ENCODE measurements around the gene TCTN2. TPM values are rescaled to one million over a fixed set of nuclear protein-coding genes. Genes with fewer than 3 reads are reported as not detected.

Gene TCTN2
- total and polyA plus RNA-seq, 2 donors (not counting 1 experiment from before 2014, with no cell fraction given), result 8.5 to 22.8 TPM

GRCh38 chr12:123720141-123720814, 49.4 kb downstream of the TCTN2 start:
- H3K27me3 ChIP-seq (replicated peaks in 1 of 4; ENCODE audit: control extremely low read depth in 1 of 4, control insufficient read depth in 3 of 4, insufficient read depth in 4 of 4, low read length in 3 of 4), result no peaks in the 10 kb centered on the region
- H3K4me1 ChIP-seq (ENCODE audit: control insufficient read depth in 2 of 2, insufficient read depth in 2 of 2, low read length in 2 of 2), result peaks cover 7 to 19% of the 10 kb centered on the region in 2 donors
- no peaks in the 10 kb centered on the region for H3K9me3 Mint-ChIP-seq (ENCODE audit: insufficient read depth)
- H3K4me1 Mint-ChIP-seq, result peaks cover 16% of the 10 kb centered on the region
- peaks cover 3 to 33% of the 10 kb centered on the region in 2 experiments for H3K36me3 ChIP-seq (replicated peaks in 1 of 2; ENCODE audit: control extremely low read depth in 1 of 2, control insufficient read depth in 1 of 2, extremely low read depth in 1 of 2, insufficient read depth in 2 of 2, low read length in 1 of 2)
- H4K20me1 ChIP-seq (ENCODE audit: control insufficient read depth, insufficient read depth, low read length, poor library complexity, severe bottlenecking), result no peaks in the 10 kb centered on the region
- ChIA-PET POLR2A (no interaction called here), CTCF (no interaction called here)
- no peak overlapping the region for H3K4me3 Mint-ChIP-seq
- no peak for ATAC-seq (ENCODE audit: low read depth)
- 83% methylated on average over 3 of the region's 5 CpGs for WGBS (ENCODE audit: insufficient coverage)
- no peak overlapping the region for H3K4me2 ChIP-seq (replicated peaks; ENCODE audit: low read depth, low read length, poor library complexity, severe bottlenecking)
- no peak overlapping the region for H3K27ac ChIP-seq (ENCODE audit: low read length in 2 of 2)
- DNase-seq, result no peak
- no peak overlapping the region for H3K4me3 ChIP-seq (ENCODE audit: control extremely low read depth in 1 of 5, extremely low read depth in 1 of 5, insufficient read depth in 1 of 5, low read depth in 2 of 5, low read length in 4 of 5)
- no peak overlapping the region for H3K9ac ChIP-seq (ENCODE audit: low read length)
- no peak overlapping the region for H2AFZ ChIP-seq (ENCODE audit: insufficient read depth, low read depth, low read length, poor library complexity, severe bottlenecking)
- intact Hi-C loops (cut with micrococcal nuclease), result no loop called here
- TF ChIP-seq EZH2 (IDR thresholded peaks at IDR 0.05; ENCODE audit: borderline replicate concordance, insufficient read depth, low read depth, low read length, poor library complexity, severe bottlenecking), result no peak
- TF ChIP-seq, protein P1, sequence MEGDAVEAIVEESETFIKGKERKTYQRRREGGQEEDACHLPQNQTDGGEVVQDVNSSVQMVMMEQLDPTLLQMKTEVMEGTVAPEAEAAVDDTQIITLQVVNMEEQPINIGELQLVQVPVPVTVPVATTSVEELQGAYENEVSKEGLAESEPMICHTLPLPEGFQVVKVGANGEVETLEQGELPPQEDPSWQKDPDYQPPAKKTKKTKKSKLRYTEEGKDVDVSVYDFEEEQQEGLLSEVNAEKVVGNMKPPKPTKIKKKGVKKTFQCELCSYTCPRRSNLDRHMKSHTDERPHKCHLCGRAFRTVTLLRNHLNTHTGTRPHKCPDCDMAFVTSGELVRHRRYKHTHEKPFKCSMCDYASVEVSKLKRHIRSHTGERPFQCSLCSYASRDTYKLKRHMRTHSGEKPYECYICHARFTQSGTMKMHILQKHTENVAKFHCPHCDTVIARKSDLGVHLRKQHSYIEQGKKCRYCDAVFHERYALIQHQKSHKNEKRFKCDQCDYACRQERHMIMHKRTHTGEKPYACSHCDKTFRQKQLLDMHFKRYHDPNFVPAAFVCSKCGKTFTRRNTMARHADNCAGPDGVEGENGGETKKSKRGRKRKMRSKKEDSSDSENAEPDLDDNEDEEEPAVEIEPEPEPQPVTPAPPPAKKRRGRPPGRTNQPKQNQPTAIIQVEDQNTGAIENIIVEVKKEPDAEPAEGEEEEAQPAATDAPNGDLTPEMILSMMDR (IDR thresholded peaks at IDR 0.05), result no peak
- no peak overlapping the region for H3K27ac Mint-ChIP-seq
- H3K79me2 ChIP-seq (ENCODE audit: control insufficient read depth, insufficient read depth, low read length), result peaks cover 40% of the 10 kb centered on the region
- H3K9me3 ChIP-seq (ENCODE audit: control extremely low read depth in 1 of 3, control insufficient read depth in 2 of 3, insufficient read depth in 1 of 3, low read length in 2 of 3), result no peaks in the 10 kb centered on the region
- H3K27me3 Mint-ChIP-seq, result no peaks in the 10 kb centered on the region

DNA sequence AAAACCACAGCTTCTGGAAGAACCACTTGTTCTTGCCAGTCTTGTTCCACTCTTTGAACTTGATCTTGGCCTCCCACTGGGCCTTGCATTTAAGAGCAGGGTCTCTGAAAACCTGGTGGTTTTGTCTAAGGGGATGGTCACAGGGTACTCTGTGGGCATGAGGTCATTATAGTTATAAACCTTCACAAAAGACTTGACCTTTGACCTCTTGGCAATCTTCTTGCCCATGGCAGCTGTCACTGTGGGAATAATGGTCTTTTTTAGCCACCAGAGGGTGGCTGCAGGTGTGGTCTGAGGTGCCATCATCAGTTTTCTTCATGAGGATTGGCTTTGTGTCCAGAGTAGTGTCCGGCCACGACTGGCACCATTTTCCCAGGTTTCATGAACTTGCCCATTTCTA, 50.3 kb downstream of the TCTN2 start:
- no peak overlapping the region for H3K9ac ChIP-seq (ENCODE audit: low read length)
- no peak for TF ChIP-seq EZH2 (IDR thresholded peaks at IDR 0.05; ENCODE audit: borderline replicate concordance, insufficient read depth, low read depth, low read length, poor library complexity, severe bottlenecking)
- TF ChIP-seq, protein P1 (IDR thresholded peaks at IDR 0.05), result no peak
- no peak overlapping the region for H3K4me3 ChIP-seq (ENCODE audit: control extremely low read depth in 1 of 5, extremely low read depth in 1 of 5, insufficient read depth in 1 of 5, low read depth in 2 of 5, low read length in 4 of 5)
- peaks cover 34% of the 10 kb centered on the region for H3K79me2 ChIP-seq (ENCODE audit: control insufficient read depth, insufficient read depth, low read length)
- H3K4me1 ChIP-seq (ENCODE audit: control insufficient read depth in 2 of 2, insufficient read depth in 2 of 2, low read length in 2 of 2), result peaks cover 7 to 19% of the 10 kb centered on the region in 2 donors
- peaks cover 14% of the 10 kb centered on the region for H3K4me1 Mint-ChIP-seq
- H3K27ac Mint-ChIP-seq, result no peak overlapping the region
- H3K9me3 ChIP-seq (ENCODE audit: control extremely low read depth in 1 of 3, control insufficient read depth in 2 of 3, insufficient read depth in 1 of 3, low read length in 2 of 3), result no peaks in the 10 kb centered on the region
- peaks cover 4 to 42% of the 10 kb centered on the region in 2 experiments for H3K36me3 ChIP-seq (replicated peaks in 1 of 2; ENCODE audit: control extremely low read depth in 1 of 2, control insufficient read depth in 1 of 2, extremely low read depth in 1 of 2, insufficient read depth in 2 of 2, low read length in 1 of 2)
- CTCF ChIA-PET, result interaction anchor here (0.6 to 1.7 kb wide), 2 partner anchors 9 to 43 kb away, joined by 3 to 5 read pairs; partner anchors contain the start of gene ATP6V0A2
- H3K27me3 ChIP-seq (replicated peaks in 1 of 4; ENCODE audit: control extremely low read depth in 1 of 4, control insufficient read depth in 3 of 4, insufficient read depth in 4 of 4, low read length in 3 of 4), result no peaks in the 10 kb centered on the region
- ATAC-seq (ENCODE audit: low read depth) (no peak), DNase-seq (no peak)
- intact Hi-C loops (cut with micrococcal nuclease), result no loop called here
- no peaks in the 10 kb centered on the region for H3K9me3 Mint-ChIP-seq (ENCODE audit: insufficient read depth)
- POLR2A ChIA-PET, result no interaction called here
- H3K4me3 Mint-ChIP-seq, result no peak overlapping the region
- H2AFZ ChIP-seq (ENCODE audit: insufficient read depth, low read depth, low read length, poor library complexity, severe bottlenecking), result no peak overlapping the region
- no peak overlapping the region for H3K27ac ChIP-seq (ENCODE audit: low read length in 2 of 2)
- 100% methylated on average over 2 of the region's 2 CpGs for WGBS (ENCODE audit: insufficient coverage)
- H4K20me1 ChIP-seq (ENCODE audit: control insufficient read depth, insufficient read depth, low read length, poor library complexity, severe bottlenecking), result no peaks in the 10 kb centered on the region
- no peaks in the 10 kb centered on the region for H3K27me3 Mint-ChIP-seq
- H3K4me2 ChIP-seq (replicated peaks; ENCODE audit: low read depth, low read length, poor library complexity, severe bottlenecking), result no peak overlapping the region
